ENCODE measurements around the gene FHAD1. TPM values are rescaled to one million over a fixed set of nuclear protein-coding genes. Genes with fewer than 3 reads are reported as not detected.

Gene FHAD1
- total RNA-seq, 1 donor from 2014 or later: not detected

GRCh38 chr1:15245593-15246360, 1.2 kb upstream of the FHAD1 start:
- no peak for TF ChIP-seq CTCF (IDR thresholded peaks at IDR 0.05; ENCODE audit: partially characterized antibody, unreplicated experiment)
- Mint-ChIP-seq H3K4me3 (ENCODE audit: unreplicated experiment) (no peak overlapping the region), H3K9me3 (ENCODE audit: unreplicated experiment) (peaks cover 5% of the 10 kb centered on the region), H3K36me3 (ENCODE audit: unreplicated experiment) (no peaks in the 10 kb centered on the region), H3K27me3 (ENCODE audit: unreplicated experiment) (peaks cover 14% of the 10 kb centered on the region), H3K27ac (ENCODE audit: unreplicated experiment) (no peak overlapping the region), H3K4me1 (ENCODE audit: low read depth, unreplicated experiment) (peaks cover 4% of the 10 kb centered on the region)
- DNase-seq: no peak

- TF ChIP-seq CTCF (IDR thresholded peaks at IDR 0.05; ENCODE audit: partially characterized antibody, unreplicated experiment): no peak
- Mint-ChIP-seq H3K27me3 (ENCODE audit: unreplicated experiment) (peaks cover 14% of the 10 kb centered on the region), H3K4me3 (ENCODE audit: unreplicated experiment) (no peak overlapping the region), H3K9me3 (ENCODE audit: unreplicated experiment) (peaks cover 5% of the 10 kb centered on the region), H3K27ac (ENCODE audit: unreplicated experiment) (no peak overlapping the region), H3K36me3 (ENCODE audit: unreplicated experiment) (no peaks in the 10 kb centered on the region), H3K4me1 (ENCODE audit: low read depth, unreplicated experiment) (peaks cover 4% of the 10 kb centered on the region)
- no peak for DNase-seq
These were observed 1.2 kb downstream of the FHAD1 start for GRCh38 chr1:15248216-15248615.

GRCh38 chr1:15249081-15249480, 2.1 kb downstream of the FHAD1 start:
- Mint-ChIP-seq H3K27ac (ENCODE audit: unreplicated experiment) (no peak overlapping the region), H3K4me1 (ENCODE audit: low read depth, unreplicated experiment) (peaks cover 4% of the 10 kb centered on the region), H3K9me3 (ENCODE audit: unreplicated experiment) (peaks cover 5% of the 10 kb centered on the region), H3K4me3 (ENCODE audit: unreplicated experiment) (no peak overlapping the region), H3K36me3 (ENCODE audit: unreplicated experiment) (no peaks in the 10 kb centered on the region), H3K27me3 (ENCODE audit: unreplicated experiment) (peaks cover 14% of the 10 kb centered on the region)
- TF ChIP-seq CTCF (IDR thresholded peaks at IDR 0.05; ENCODE audit: partially characterized antibody, unreplicated experiment): no peak
- no peak for DNase-seq

GRCh38 chr1:15251857-15252835, 5.1 kb downstream of the FHAD1 start:
- DNase-seq: no peak
- H3K4me3 Mint-ChIP-seq (ENCODE audit: unreplicated experiment): no peak overlapping the region
- no peak for TF ChIP-seq CTCF (IDR thresholded peaks at IDR 0.05; ENCODE audit: partially characterized antibody, unreplicated experiment)
- peaks cover 3% of the 10 kb centered on the region for H3K9me3 Mint-ChIP-seq (ENCODE audit: unreplicated experiment)
- peaks cover 2% of the 10 kb centered on the region for H3K4me1 Mint-ChIP-seq (ENCODE audit: low read depth, unreplicated experiment)
- H3K27ac Mint-ChIP-seq (ENCODE audit: unreplicated experiment): no peak overlapping the region
- H3K36me3 Mint-ChIP-seq (ENCODE audit: unreplicated experiment): no peaks in the 10 kb centered on the region
- H3K27me3 Mint-ChIP-seq (ENCODE audit: unreplicated experiment): peaks cover 7% of the 10 kb centered on the region

All from glutamatergic neuron (in vitro differentiated cells).